Smooth muscle cell of the brain vasculature (primary cell): Measurements from ENCODE around the gene GMPR.
A peak's percentile ranks its signal among the peaks of the same experiment; 100 is the strongest.

Experiments used
- DNase-seq: peaks from one replicate; pipeline ENCODE4 v3.0.0-alpha.2; 2012; ENCODE audit warnings: low read depth, low spot score

The GMPR gene

DNA sequence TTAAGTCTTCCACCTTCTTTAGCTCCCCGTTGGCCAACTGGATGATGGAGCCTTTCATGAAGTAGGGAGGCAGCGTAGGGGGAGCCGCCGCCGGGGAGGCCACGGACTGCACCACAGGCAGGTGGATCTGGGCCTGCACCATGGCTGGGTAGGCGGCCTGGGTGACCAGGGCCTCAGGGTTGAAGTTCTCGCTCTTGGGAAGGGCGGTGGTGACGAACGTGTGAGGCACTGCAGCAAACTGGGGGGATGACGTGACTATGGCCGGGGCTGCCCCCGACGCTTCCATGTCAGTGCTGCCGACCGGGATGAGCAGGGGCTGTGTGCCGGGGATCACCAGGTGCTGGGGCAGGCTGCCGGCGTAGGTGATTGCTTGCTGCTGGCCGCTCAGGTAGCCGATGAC, 88.1 kb downstream of the GMPR start:
- DNase-seq = no peak

DNA sequence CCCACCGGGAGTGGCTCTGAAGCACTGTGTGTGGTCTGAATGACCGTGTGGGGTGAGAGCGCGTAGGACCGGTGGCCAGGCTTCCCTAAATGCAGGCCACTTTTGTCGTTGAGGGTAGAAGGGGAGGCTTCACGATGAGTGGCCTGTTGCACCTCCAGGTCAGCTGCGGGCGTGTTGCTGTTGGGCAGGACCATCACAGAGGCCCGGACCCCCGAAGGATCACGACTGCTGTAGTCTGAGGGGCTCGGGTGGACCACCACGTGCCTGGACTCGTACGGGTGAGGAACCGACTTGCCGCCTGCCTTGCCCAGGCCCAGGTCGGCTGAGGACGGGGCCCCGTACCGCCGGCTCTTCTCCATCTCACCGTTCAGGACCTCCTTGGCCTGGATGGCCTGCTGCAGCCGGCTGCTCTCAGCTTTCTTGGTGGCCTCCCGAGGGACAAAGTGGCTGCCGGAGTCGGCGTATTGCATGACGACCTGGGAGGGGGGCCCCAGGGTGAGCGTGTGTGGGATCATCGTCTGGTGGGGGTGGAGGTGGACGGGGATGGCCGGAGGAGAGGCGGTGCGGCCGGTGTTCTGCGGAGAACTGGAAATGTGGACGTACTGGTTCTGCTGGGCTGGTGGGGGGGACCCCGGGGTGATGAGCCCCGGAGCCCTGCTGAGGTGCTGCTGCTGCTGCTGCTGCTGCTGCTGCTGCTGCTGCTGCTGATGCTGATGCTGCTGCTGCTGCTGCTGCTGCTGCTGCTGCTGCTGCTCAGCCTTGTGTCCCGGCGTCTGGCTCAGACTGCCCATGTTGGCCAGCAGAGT, 88.8 kb downstream of the GMPR start:
- no peak for DNase-seq

DNA sequence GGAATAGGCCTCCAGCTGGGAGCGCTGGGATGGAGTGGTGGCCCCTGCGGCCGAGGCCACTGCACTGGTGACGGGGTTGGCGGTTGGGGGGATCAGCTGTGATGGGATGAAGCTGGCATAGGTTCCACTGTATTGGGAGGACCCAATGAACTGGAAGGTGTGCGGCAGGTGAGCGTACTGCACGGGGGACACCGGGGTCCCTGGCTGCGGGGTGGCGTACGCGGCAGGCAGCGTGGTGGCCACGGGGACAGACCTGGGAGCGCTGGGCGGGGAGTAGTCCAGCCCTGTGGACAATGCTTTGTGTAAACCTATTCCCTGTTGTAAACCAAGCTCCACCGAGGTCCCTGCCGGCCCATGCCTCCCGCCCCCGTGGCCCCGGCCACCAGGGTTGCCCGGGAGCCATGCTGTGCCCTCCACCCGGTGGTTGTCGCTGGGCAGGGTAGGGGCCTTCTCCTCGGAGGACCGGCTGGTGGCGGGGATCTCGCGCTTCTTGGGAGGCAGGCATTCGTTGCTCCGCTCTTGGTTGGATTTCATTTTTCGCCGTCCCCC, 89.5 kb downstream of the GMPR start:
- DNase-seq = no peak

DNA sequence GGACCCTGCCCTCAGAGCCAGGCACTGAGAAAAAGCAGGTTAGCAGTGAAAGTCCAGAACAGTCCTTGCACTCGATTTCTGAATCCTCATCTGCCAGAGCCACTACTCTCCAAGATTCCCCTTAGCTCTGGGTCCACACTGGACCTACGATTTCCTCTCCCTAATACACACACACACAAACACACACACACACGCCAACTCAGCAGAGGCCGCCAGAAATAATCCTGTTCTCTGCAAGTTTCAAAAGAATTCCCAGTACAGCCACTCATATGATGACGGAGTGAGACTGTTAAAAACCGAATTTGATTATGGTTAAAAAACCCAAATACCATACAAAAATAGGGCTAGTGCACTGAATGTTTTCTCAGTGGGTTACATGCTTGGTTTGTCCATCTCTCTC, 90.8 kb downstream of the GMPR start:
- no peak for DNase-seq

DNA sequence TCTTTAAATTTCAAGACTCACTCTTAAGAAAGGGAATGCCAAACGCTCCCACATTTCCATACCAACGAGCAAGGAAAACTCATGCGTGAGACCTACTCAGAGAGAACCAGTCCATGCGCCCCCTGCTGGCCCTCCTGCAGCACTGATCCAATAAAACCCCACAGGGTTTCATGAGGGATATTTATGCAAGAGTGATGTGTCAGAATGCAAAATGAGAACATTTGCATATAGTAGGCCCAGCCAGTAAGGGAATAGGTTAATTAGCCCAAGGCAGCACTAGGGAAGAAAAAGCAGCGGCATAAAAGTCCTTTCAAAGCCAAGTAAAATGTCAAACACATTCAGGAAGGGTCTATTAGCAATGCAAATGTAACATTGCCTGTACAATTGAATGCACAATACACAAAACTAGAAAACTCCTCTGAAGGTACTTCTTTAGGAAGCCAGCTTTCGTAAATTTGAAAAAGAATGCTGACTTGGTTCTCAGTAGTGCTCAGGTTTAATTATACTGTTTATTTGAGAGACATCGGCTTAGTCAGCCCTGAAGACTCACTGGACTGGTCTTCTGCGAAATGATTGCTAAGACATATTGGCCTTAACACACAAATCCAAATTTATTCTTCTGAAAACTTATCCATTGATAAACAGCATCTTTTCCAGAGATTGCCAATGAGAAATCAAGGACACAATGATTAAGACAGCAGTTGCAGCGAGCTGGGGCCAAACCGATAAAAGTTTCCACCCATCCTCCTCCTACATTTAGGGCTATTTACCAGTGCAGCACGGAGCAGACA, 93.2 kb downstream of the GMPR start:
- DNase-seq = no peak

DNA sequence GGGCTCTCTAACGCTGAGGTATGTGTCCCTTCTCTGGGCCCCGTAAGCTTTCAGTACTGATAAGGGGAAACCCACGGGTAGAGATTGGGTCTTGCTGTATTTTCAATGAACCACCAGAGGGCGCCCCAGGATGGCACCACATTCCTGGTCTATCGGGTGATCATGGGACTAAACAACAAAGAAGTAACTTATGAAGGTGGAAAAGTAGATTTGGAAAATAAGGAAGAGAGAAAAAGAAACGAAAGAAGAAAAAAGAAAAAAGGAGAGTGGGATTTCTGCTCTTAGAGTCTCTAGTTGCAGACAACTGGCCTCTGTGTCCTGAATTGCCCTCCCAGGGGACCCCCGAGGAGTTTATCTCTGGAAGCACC, 93.8 kb downstream of the GMPR start:
- DNase-seq = no peak

DNA sequence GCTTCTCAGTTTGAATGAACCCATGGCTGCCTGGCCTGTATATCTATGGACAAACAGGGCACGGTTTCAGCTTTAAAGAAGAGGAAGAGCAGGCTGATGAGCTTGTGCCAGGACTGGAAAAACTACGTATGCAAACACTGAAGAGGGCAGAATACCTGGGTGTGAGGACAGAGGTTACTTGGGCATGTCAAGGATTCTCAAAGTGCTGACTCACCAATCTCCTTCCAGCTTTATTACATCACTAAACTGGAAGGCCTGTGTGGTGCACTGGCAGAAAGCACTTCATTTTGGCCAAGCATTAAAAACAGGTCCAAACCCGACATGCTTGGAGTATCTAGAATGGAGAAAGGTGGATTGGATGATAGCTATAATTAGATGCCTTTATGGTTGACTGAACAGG, 95.2 kb downstream of the GMPR start:
- DNase-seq = no peak

DNA sequence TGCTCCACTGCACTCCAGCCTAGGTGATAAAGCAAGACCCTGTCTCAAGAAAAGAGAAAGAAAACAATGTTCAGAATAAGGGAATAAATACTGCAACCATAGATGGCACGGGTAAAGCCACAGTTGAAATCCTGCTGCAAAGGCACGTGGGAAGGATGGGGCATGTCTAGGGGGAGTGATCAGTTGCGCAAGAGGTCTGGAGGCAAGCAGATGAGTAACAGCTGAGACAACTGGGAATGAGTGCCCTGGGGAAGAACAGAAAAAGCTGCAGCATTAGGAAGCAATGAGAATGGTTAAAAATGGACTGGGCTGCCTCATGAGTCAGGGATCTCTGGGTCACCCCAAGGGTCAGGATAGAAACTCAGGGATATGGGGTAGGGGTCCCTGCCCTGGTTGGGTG, 96.3 kb downstream of the GMPR start:
- peak; percentile 59 for DNase-seq

DNA sequence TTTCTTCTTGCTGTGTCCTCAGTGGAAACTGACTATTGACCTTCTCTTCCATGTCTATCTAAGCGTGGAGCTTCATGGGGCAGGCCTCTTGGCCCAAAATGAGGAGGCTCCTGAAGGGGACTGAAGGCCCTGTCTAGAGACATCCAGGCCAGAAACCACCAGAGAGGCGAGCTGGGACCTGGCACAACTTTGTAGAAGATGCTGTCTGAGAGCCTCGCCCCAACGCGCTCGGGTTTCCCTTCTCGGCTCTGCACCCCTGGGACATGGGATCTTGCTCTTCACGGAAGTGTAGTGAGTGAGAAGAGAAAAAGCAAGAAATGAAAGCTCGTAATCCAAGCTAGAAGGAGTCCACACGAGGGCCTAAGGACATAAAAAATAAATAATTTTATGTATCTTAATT, 96.8 kb downstream of the GMPR start:
- no peak for DNase-seq

DNA sequence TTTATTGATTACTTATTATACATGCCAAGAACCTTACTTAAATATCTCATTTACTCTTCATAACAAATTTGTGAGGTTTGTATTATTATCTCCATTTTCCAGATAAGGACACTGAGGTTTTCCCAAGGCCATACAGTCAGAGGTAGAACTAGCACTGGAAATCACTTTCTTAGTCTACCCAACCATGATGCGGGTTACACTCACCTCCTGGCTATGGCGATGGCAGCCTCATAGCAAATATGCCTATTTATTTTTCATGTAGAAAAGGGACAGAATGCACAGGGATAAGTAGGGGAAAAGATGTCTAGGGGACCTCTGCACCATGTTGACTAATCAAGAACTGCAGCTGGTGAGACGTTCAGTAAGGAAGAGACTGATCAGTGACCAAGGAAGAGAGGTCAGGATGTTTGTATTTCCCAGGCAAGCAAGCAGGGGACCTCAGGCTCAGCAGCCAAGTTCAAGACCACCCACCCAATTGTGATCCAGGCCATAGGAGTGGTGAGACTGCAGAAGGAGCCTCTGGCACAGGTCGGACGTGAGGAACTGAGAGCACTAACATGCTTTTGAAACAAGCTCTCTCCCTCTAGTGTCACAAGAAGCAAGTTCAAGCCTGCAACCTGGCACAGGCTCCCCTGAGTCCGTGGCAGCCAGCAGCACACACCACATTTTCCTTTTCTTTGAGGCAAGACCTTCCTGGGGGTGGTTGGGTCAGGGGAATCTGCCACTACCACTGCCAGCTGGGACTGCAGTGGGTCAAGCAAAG, 97.8 kb downstream of the GMPR start:
- DNase-seq = no peak

DNA sequence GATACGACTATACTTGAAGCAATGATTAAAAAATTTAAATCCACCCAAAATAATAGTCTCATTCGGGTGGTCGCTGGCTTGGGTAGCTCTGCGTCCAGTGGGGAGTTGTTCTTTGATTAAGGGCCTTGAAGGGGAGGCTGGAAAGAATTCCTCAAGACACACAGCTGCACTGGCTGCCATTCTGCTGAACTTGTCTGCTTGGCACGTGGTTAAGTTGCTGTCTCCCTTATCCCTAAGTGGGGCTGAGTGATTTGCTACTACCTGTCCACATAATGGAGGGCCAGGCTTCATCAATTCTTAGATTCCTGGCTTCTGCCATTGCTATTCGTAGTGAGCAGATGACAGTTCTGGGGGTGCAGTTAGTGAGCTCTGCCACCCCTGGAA, 98.5 kb downstream of the GMPR start:
- DNase-seq = no peak

DNA sequence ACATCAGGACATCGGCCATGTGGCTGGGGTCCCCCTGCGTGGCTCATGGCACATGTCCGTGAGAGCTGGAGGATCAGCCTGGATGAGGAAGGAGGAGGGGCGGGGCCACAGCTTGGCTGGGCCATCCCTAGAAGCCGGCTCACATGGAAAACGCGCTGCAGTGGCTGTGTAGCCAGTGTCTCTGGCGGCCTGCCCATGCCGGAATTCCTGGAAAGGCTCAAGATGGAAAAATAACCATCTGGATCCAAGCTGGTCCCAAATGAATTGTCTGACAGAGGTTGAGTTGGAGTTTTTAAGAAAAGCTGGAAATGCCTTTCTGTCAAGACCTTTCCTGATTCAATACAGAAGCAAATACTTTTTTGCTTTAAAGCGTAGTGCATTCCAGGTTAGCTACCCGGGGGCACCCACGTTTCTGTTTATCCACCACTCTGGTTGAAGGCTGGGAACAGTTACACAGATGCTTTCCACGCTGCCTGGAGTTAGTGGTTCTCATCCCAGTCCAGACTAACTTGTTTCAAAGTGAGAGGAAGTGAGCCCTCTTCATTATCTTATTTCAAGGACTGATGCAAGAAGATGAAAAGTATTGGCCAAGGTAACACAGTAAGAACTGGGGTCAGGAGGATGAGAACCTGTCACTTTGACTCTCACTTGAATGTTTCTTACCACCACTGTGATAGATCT, 99.0 kb downstream of the GMPR start:
- DNase-seq = peak; percentile 75

DNA sequence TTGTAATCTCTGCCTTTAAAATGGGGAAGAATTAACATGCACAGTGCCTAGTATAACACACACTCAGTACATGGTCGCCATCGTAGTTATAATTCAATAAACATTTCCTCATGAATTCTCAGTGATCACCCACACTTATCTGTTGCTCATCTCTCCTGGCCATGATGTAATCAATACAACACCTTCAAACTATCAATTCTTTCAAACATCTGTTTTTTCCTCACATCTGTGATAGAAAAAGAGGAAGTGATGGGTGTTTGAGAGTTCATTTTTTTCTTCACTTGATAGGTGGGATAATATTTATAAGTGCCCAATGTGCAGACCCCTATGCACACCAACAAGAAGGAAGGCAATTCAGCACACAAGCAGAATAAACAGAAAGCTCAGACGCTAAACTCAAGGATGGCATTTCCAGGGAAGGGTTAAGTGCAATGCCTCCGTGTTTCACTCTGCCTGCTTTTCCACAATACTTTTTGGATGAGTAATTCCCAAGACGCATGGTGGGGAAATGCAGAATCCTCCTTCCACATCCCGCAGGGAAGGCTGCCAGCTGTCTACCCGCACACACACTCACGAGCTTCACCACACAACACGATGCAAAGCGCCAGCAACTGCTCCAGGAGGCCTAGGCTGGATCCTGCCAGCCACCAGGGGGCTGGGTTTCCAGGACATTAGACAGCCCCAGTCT, 100.3 kb downstream of the GMPR start:
- peak; percentile 94 for DNase-seq

DNA sequence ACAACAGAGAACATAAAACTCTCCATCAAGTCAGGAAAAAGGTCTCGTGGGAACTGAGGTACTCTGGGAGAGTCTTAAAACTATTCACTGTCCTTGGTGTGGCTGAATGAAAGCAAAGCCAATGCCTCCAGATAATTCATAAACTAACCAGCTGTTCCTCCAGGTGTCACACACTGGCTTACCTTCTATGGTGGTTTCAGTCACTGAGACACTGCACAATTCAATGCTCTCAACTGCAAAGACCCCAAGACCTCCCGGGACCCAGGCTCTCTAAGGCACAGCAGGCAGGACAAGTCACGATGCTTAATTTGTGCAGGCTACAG, 100.8 kb downstream of the GMPR start:
- no peak for DNase-seq

DNA sequence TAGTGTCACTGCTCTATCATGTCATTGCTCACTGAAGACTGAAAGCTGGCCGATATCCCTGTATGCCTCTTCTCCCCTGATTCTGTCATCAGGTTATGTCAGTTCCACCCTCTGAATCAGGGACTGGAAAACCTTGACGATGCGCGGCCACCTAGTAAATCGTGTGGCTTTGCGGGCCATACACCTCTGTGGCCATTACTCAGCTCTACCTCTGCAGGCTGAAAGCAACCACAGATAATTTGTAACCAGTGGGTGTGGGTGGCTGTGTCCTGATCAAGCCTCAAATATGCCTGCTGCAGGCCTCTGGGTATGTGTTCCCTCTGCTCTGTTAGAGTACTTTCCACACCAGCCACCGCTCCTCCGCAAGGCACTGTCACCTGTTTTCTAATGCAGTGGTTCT, 105.2 kb downstream of the GMPR start:
- no peak for DNase-seq

DNA sequence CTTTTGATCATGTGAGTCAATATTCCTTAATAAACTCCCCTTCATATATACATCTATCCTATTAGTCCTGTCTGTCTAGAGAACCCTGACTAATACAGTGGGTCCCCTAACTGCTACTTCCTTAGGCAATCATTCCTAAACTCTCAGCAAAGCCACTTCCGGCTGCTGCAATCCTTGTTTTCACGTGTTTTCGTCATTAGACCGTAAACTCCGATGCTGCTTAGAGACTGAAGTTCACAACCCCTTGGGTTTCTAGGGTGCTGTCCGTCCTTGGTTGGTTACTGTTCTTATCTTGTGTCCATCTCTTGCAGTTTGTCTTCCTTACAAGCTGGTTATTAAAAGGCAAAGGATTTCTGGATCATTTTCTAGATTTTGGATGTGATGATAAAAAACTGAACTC, 106.4 kb downstream of the GMPR start:
- no peak for DNase-seq
